IMR-90 (cell line): ENCODE data around the gene LRP6. TPM values are rescaled to one million over a fixed set of nuclear protein-coding genes. Genes with fewer than 3 reads are reported as not detected.

Experiments used
- ATAC-seq: fragments of 200-7000 bp; cut with Tn5 transposase; 2 replicates; pipeline ENCODE4 v1.9.1; 2020; ENCODE audit warnings: low read depth, mild to moderate bottlenecking, moderate library complexity
- BruUV-seq: library from RNA; stranded (reverse); fragments of 400-500 nt; replicated peaks from 2 replicates; lab custom pipeline; 2021; lab: Mats Ljungman, UMichigan
- CTCF ChIA-PET: fragments of 300-600 bp; formaldehyde crosslinking; extraction: SDS; loops from one replicate; lab custom pipeline; 2021; ENCODE audit warnings: antibody characterized with exemption; lab: Yijun Ruan, JAX
- POLR2A ChIA-PET: fragments of 300-600 bp; sonication (Branson Sonifier 250); formaldehyde crosslinking; loops from one replicate; lab custom pipeline; 2022; ENCODE audit warnings: antibody characterized with exemption; ENCODE audit not compliant: unreplicated experiment; lab: Charles Lee
- DNase-seq: peaks from one replicate; pipeline ENCODE4 v3.0.0; 2013
- H2AFZ ChIP-seq: replicated peaks from 2 replicates; pipeline ENCODE3; 2013; ENCODE audit warnings: low read length, mild to moderate bottlenecking; ENCODE audit not compliant: poor library complexity
- H2AK5ac ChIP-seq: 2 replicates; pipeline ENCODE4 v1.6.1; 2013; ENCODE audit warnings: low read depth, low read length, inconsistent platforms
- H2AK9ac ChIP-seq: replicated peaks from 2 replicates; pipeline ENCODE3; 2013; ENCODE audit warnings: mild to moderate bottlenecking, low read depth, low read length, moderate library complexity; ENCODE audit not compliant: poor library complexity
- H2BK120ac ChIP-seq: 2 replicates; pipeline ENCODE4 v1.6.1; 2013; ENCODE audit warnings: low read depth, low read length, inconsistent platforms
- H2BK15ac ChIP-seq: 3 replicates; pipeline ENCODE4 v1.6.1; 2013; ENCODE audit warnings: low read depth, low read length, inconsistent platforms
- H2BK20ac ChIP-seq: 2 replicates; pipeline ENCODE4 v1.6.1; 2013; ENCODE audit warnings: low read depth, mild to moderate bottlenecking, inconsistent platforms, low read length, moderate library complexity
- H2BK5ac ChIP-seq: 2 replicates; pipeline ENCODE4 v1.6.1; 2013; ENCODE audit warnings: mild to moderate bottlenecking, low read depth, low read length, inconsistent platforms; ENCODE audit not compliant: poor library complexity, severe bottlenecking
- H3K14ac ChIP-seq: replicated peaks from 2 replicates; pipeline ENCODE4 v1.6.1; 2013; ENCODE audit warnings: low read depth, low read length, inconsistent platforms
- H3K18ac ChIP-seq: 2 replicates; pipeline ENCODE4 v1.6.1; 2013; ENCODE audit warnings: low read depth, low read length, control low read depth
- H3K23ac ChIP-seq: 2 replicates; pipeline ENCODE4 v1.6.1; 2013; ENCODE audit warnings: low read depth, low read length, inconsistent platforms
- H3K27ac ChIP-seq: 2 replicates; pipeline ENCODE4 v1.5.1; 2013; ENCODE audit warnings: mild to moderate bottlenecking, control low read depth, low read length; ENCODE audit not compliant: insufficient read depth
- H3K27me3 ChIP-seq: 2 replicates; pipeline ENCODE4 v1.6.1; 2013; ENCODE audit warnings: low read length; ENCODE audit not compliant: control insufficient read depth, insufficient read depth
- H3K36me3 ChIP-seq: 2 replicates; pipeline ENCODE4 v1.6.1; 2013; ENCODE audit warnings: low read length, mixed read lengths; ENCODE audit not compliant: control insufficient read depth, insufficient read depth
- H3K4ac ChIP-seq: 2 replicates; pipeline ENCODE4 v1.6.1; 2013; ENCODE audit warnings: low read depth, low read length, inconsistent platforms
- H3K4me1 ChIP-seq: 2 replicates; pipeline ENCODE4 v1.6.1; 2013; ENCODE audit warnings: low read length, mixed read lengths; ENCODE audit not compliant: control insufficient read depth, insufficient read depth
- H3K4me2 ChIP-seq: 2 replicates; pipeline ENCODE4 v1.6.1; 2013; ENCODE audit warnings: low read depth, mild to moderate bottlenecking, control low read depth, low read length, moderate library complexity
- H3K4me3 ChIP-seq: 2 replicates; pipeline ENCODE4 v1.5.1; 2013; ENCODE audit warnings: low read depth, mild to moderate bottlenecking, control low read depth, low read length, moderate library complexity; ENCODE audit not compliant: insufficient read depth
- H3K56ac ChIP-seq: 2 replicates; pipeline ENCODE4 v1.6.1; 2013; ENCODE audit warnings: low read length, inconsistent platforms; ENCODE audit not compliant: insufficient read depth; ENCODE audit errors: extremely low read depth
- H3K79me1 ChIP-seq, 2 experiments: 2 replicates each; pipeline ENCODE4 v1.6.1; 2013; ENCODE audit warnings: low read length in 2 of 2, inconsistent platforms in 1 of 2, low read depth in 1 of 2
- H3K9ac ChIP-seq: 2 replicates; pipeline ENCODE4 v1.6.1; 2013; ENCODE audit warnings: low read depth, low read length, control low read depth
- H3K9me1 ChIP-seq: 2 replicates; pipeline ENCODE4 v1.6.1; 2013; ENCODE audit warnings: low read length, inconsistent platforms; ENCODE audit not compliant: insufficient read depth
- H3K9me3 ChIP-seq: 2 replicates; pipeline ENCODE4 v1.6.1; 2013; ENCODE audit warnings: low read length; ENCODE audit not compliant: control insufficient read depth, insufficient read depth
- H4K20me1 ChIP-seq: 2 replicates; pipeline ENCODE4 v1.6.1; 2013; ENCODE audit warnings: low read length, inconsistent platforms; ENCODE audit not compliant: insufficient read depth
- H4K5ac ChIP-seq: 2 replicates; pipeline ENCODE4 v1.6.1; 2013; ENCODE audit warnings: mild to moderate bottlenecking, low read depth, low read length, control low read depth
- H4K8ac ChIP-seq, 2 experiments: 2 replicates each; pipeline ENCODE4 v1.6.1; 2013; ENCODE audit warnings: low read depth in 2 of 2, low read length in 2 of 2, control low read depth in 1 of 2, inconsistent platforms in 1 of 2
- H4K91ac ChIP-seq: 2 replicates; pipeline ENCODE4 v1.6.1; 2013; ENCODE audit warnings: low read depth, low read length, inconsistent platforms; ENCODE audit not compliant: insufficient read depth
- BHLHE40 ChIP-seq: fragments of 150-350 bp; IDR thresholded peaks from 2 replicates; pipeline ENCODE4 v1.6.1; 2016; ENCODE audit warnings: mild to moderate bottlenecking, low read depth, low read length
- CEBPB ChIP-seq: IDR thresholded peaks from 2 replicates; pipeline ENCODE4 v1.6.1; 2012; ENCODE audit warnings: low read depth, low read length, improper control_type of control experiment
- CHD1 ChIP-seq: IDR thresholded peaks from 2 replicates; pipeline ENCODE4 v1.6.1; 2012; ENCODE audit warnings: low read depth, low read length, improper control_type of control experiment
- CTCF ChIP-seq: conservative IDR thresholded peaks from 2 replicates; pipeline ENCODE4 v1.5.1; 2012; ENCODE audit warnings: mild to moderate bottlenecking, low read depth, low read length, improper control_type of control experiment
- MAZ ChIP-seq: IDR thresholded peaks from 2 replicates; pipeline ENCODE4 v1.6.1; 2012; ENCODE audit warnings: low read depth, mild to moderate bottlenecking, low read length, improper control_type of control experiment, moderate library complexity, borderline replicate concordance
- POLR2A ChIP-seq: IDR thresholded peaks from 2 replicates; pipeline ENCODE4 v1.6.1; 2012; ENCODE audit warnings: mild to moderate bottlenecking, low read depth, low read length
- RCOR1 ChIP-seq: IDR thresholded peaks from 2 replicates; pipeline ENCODE4 v1.6.1; 2012; ENCODE audit warnings: mild to moderate bottlenecking, low read length, improper control_type of control experiment; ENCODE audit not compliant: insufficient replicate concordance
- RFX5 ChIP-seq: IDR thresholded peaks from 2 replicates; pipeline ENCODE4 v1.8.0; 2012; ENCODE audit warnings: low read depth, mild to moderate bottlenecking, low read length, moderate library complexity
- SMC3 ChIP-seq: fragments of 150-350 bp; IDR thresholded peaks from 2 replicates; pipeline ENCODE4 v1.6.1; 2016; ENCODE audit warnings: low read depth, mild to moderate bottlenecking, antibody characterized with exemption, low read length, moderate library complexity
- USF2 ChIP-seq: fragments of 150-350 bp; IDR thresholded peaks from 2 replicates; pipeline ENCODE4 v1.6.1; 2017; ENCODE audit warnings: mild to moderate bottlenecking, antibody characterized with exemption, low read length, low read depth
- WGBS, 2 experiments: methylation state at CpG; one replicate each; pipeline versions ENCODE4 v1.1.5 to v1.1.7; 2013; ENCODE audit warnings: missing lambda C conversion rate in 2 of 2; ENCODE audit not compliant: insufficient read length in 1 of 2; ENCODE audit errors: extremely low coverage in 2 of 2; 5-methylcytosine and 5-hydroxymethylcytosine counted together
- dilution Hi-C: fragments of 300-500 bp; cut with HindIII; formaldehyde crosslinking; loops from one replicate; pipeline ENCODE4 v1.14.3; 2018; ENCODE audit warnings: low sequenced_read_pairs; ENCODE audit not compliant: unreplicated experiment
- in situ Hi-C: fragments of 300-500 bp; cut with MboI; formaldehyde crosslinking; loops from 3 replicates; pipeline ENCODE4 v1.14.3; 2019; ENCODE audit warnings: low sequenced_read_pairs, inconsistent platforms, mixed read lengths
- intact Hi-C: fragments of 100-400 bp; cut with micrococcal nuclease; formaldehyde crosslinking; loops from 2 replicates; pipeline ENCODE4 v1.10.0; 2022
- polyA plus RNA-seq, 3 experiments: library from polyadenylated mRNA; depleted of rRNA; stranded (reverse); fragments of >200 nt; gene quantifications; 2 replicates each; pipeline ENCODE4 v1.2.3, GENCODE V29; 2012; ENCODE audit warnings: low replicate concordance in 1 of 3
- total RNA-seq: library from RNA; depleted of rRNA; stranded (reverse); fragments of >200 nt; gene quantifications from 2 replicates; pipeline ENCODE4 v1.2.3, GENCODE V29; 2012
- TF ChIP-seq, protein P1 (sequence below): fragments of 150-350 bp; IDR thresholded peaks from 2 replicates; pipeline ENCODE4 v1.6.1; 2016; ENCODE audit warnings: low read depth, mild to moderate bottlenecking, low read length, moderate library complexity, borderline replicate concordance

LRP6 gene
- total and polyA plus RNA-seq, 2 of the 4 experiments (the other 2 are of a cell fraction) = 14.2 to 32.1 TPM

DNA sequence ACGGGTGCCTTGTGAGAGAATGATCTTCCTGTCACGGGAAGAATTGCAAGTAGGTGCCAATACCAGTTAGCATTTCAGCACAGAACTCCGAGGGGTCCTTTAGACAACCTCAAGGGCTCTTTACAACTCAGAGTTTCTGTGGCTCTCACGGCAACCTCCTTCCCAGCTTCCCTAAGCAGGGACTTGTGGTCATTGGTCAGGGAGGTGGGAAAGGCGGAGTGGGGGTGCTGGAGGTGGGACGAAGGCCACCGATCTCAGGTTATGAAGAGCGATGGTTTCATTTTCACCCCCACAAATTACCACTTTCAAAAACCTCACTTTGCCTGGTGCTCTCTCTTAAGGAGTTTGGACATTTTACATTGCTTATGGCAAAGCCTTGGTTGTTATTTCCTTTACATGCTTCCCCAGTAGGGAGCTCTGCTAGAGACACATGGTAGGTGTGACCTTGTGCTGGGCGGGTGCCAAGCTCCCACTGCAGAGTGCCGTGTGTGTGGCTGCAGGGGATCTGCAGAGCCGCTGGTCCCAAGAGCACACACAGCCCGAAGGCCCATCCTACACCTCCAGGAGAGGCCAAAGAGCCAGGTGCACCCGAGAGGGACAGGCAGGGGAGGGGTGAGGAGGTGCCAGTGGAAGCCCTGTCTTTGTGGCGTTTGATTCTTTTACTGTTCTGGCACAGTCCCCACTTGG is 174.7 kb downstream of the LRP6 start (continued):
- no peak for TF ChIP-seq BHLHE40

- peak overlapping the region; percentile 78 for H3K14ac ChIP-seq
- 100% methylated on average over 1 of the region's 3 CpGs; no CpG with 5 or more reads in 1 of the 2 experiments for WGBS, 2 experiments
- CTCF ChIA-PET = no interaction called here
Measured at GRCh38 chr12:12091071-12091470, 175.8 kb downstream of the LRP6 start.

More at GRCh38 chr12:12091071-12091470, 175.8 kb downstream of the LRP6 start:
- in situ Hi-C loops = no loop called here
- Histone ChIP-seq H3K4ac (peak overlapping the region; percentile 72), H2BK15ac (peak overlapping the region; percentile 23; the same call in 1 of the 3 replicates), H3K9me1 (peaks cover 21% of the 10 kb centered on the region), H3K18ac (no peak overlapping the region), H4K5ac (no peak overlapping the region), H3K9me3 (peaks cover 6% of the 10 kb centered on the region; the same call in 1 of the 2 replicates), H2BK120ac (peak overlapping the region; percentile 91), H4K8ac (peak overlapping the region in 1 of 2 experiments; percentile 6; a peak in 1 of 4 replicates), H3K4me3 (no peak overlapping the region), H2BK5ac (no peak overlapping the region), H2AK5ac (no peak overlapping the region; the same call in 1 of the 2 replicates), H2AFZ (no peak overlapping the region), H2BK20ac (peak overlapping the region; percentile 95), H4K20me1 (peaks cover 4% of the 10 kb centered on the region), H3K27ac (no peak overlapping the region; the same call in 1 of the 2 replicates), H4K91ac (peak overlapping the region; percentile 84; the same call in 1 of the 2 replicates), H3K27me3 (no peaks in the 10 kb centered on the region), H3K9ac (no peak overlapping the region), H3K4me1 (peaks cover 16% of the 10 kb centered on the region), H3K23ac (peak overlapping the region; percentile 26; the same call in 1 of the 2 replicates), H3K4me2 (no peak overlapping the region), H3K56ac (no peak overlapping the region), H2AK9ac (no peak overlapping the region), H3K79me1 (0 out of 4 replicates have a peak, but pooled peaks cover 0 to 4% of the 10 kb centered on the region in 2 experiments), H3K36me3 (no peaks in the 10 kb centered on the region)
- no peak for DNase-seq
- no peak for ATAC-seq
- POLR2A ChIA-PET = no interaction called here
- TF ChIP-seq CEBPB = no peak
- no peak for TF ChIP-seq MAZ
- TF ChIP-seq RCOR1 = no peak
- TF ChIP-seq BHLHE40 = no peak
- no peak for TF ChIP-seq RFX5
- no peak for TF ChIP-seq CHD1
- no peak for TF ChIP-seq USF2
- TF ChIP-seq, protein P1, sequence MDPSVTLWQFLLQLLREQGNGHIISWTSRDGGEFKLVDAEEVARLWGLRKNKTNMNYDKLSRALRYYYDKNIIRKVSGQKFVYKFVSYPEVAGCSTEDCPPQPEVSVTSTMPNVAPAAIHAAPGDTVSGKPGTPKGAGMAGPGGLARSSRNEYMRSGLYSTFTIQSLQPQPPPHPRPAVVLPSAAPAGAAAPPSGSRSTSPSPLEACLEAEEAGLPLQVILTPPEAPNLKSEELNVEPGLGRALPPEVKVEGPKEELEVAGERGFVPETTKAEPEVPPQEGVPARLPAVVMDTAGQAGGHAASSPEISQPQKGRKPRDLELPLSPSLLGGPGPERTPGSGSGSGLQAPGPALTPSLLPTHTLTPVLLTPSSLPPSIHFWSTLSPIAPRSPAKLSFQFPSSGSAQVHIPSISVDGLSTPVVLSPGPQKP = no peak
- TF ChIP-seq CTCF = no peak
- no peak for TF ChIP-seq SMC3
- TF ChIP-seq POLR2A = no peak
- BruUV-seq = no TSS peak
- intact Hi-C loops = no loop called here
- dilution Hi-C loops = no loop called here
